Measurements from ENCODE around the gene RHOG. TPM values are rescaled to one million over a fixed set of nuclear protein-coding genes. Genes with fewer than 3 reads are reported as not detected.

The RHOG gene
- total and polyA plus RNA-seq, 9 of the 15 experiments (the other 6 are each of a cell fraction or from before 2014, with no cell fraction given): 22.6 to 162 (median 80.3) TPM

GRCh38 chr11:3841426-3842350 is 929 bp upstream of the RHOG start (continued):
- TF ChIP-seq TFAP4 (CRISPR knock-in tag; IDR thresholded peaks at IDR 0.05; ENCODE audit: borderline replicate concordance): peak; percentile 90
- TF ChIP-seq RNF2 (IDR thresholded peaks at IDR 0.05): 0 out of 2 replicates have a peak, but pooled peaks have one; percentile 38
- peak; percentile 69; the same call in 1 of the 2 replicates for TF ChIP-seq ETS1 (conservative IDR thresholded peaks at IDR 0.05; ENCODE audit: control insufficient read depth, low read depth, low read length)
- TF ChIP-seq PML (IDR thresholded peaks at IDR 0.05; ENCODE audit: low read length): peak; percentile 31; the same call in 1 of the 2 replicates
- TF ChIP-seq EGR1 (conservative IDR thresholded peaks at IDR 0.05): peak; percentile 84
- TF ChIP-seq CBFA2T3 (IDR thresholded peaks at IDR 0.05): 0 out of 2 replicates have a peak, but pooled peaks have one; percentile 36
- TF ChIP-seq NFYB (IDR thresholded peaks at IDR 0.05; ENCODE audit: extremely low read depth, insufficient read length): no peak
- no peak for TF ChIP-seq MBD1 (CRISPR knock-in tag; IDR thresholded peaks at IDR 0.05)
- TF ChIP-seq ZSCAN29 (IDR thresholded peaks at IDR 0.05): 0 out of 2 replicates have a peak, but pooled peaks have one; percentile 46
- TF ChIP-seq JUN (IDR thresholded peaks at IDR 0.05; ENCODE audit: borderline replicate concordance, low read depth, low read length): peak; percentile 44; the same call in 1 of the 2 replicates
- TF ChIP-seq JUN (CRISPR knock-in tag; IDR thresholded peaks at IDR 0.05; ENCODE audit: borderline replicate concordance): no peak
- no peak for TF ChIP-seq ZKSCAN8 (CRISPR knock-in tag; IDR thresholded peaks at IDR 0.05)
- TF ChIP-seq TAF1 (IDR thresholded peaks at IDR 0.05; ENCODE audit: control insufficient read depth, extremely low read depth, insufficient read depth, low read length, severe bottlenecking): peak; percentile 49
- 0 out of 2 replicates have a peak, but pooled peaks have one; percentile 8 for TF ChIP-seq OTX1 (CRISPR knock-in tag; IDR thresholded peaks at IDR 0.05)
- TF ChIP-seq ZNF830 (CRISPR knock-in tag; IDR thresholded peaks at IDR 0.05): no peak
- no peak for TF ChIP-seq PHB (CRISPR knock-in tag; IDR thresholded peaks at IDR 0.05)
- TF ChIP-seq HDGF (IDR thresholded peaks at IDR 0.05): no peak
- TF ChIP-seq HCFC1 (IDR thresholded peaks at IDR 0.05; ENCODE audit: low read depth, low read length): no peak
- peak; percentile 83 for TF ChIP-seq ZNF644 (tag; IDR thresholded peaks at IDR 0.05; ENCODE audit: low read depth)
- 0 out of 2 replicates have a peak, but pooled peaks have one; percentile 26 for TF ChIP-seq MTA3 (IDR thresholded peaks at IDR 0.05; ENCODE audit: borderline replicate concordance)
- peak; percentile 53; the same call in 1 of the 2 replicates for TF ChIP-seq ZNF431 (CRISPR knock-in tag; IDR thresholded peaks at IDR 0.05)
- TF ChIP-seq E2F1 (CRISPR knock-in tag; IDR thresholded peaks at IDR 0.05): peak; percentile 64
- peak; percentile 12 to 22; a peak in 1 of 4 replicates for TF ChIP-seq TRIM24 (IDR thresholded peaks at IDR 0.05)
- TF ChIP-seq TCF7 (IDR thresholded peaks at IDR 0.05; ENCODE audit: borderline replicate concordance): 0 out of 2 replicates have a peak, but pooled peaks have one; percentile 47
- TF ChIP-seq RAD51 (IDR thresholded peaks at IDR 0.05; ENCODE audit: borderline replicate concordance, low read depth): 0 out of 2 replicates have a peak, but pooled peaks have one; percentile 16

Measured in K562 (cell line).